Liver (tissue), 9 donors: ENCODE data around the gene EHBP1. TPM values are rescaled to one million over a fixed set of nuclear protein-coding genes. Genes with fewer than 3 reads are reported as not detected.

Experiments used
- DNase-seq: peaks from one replicate; pipeline ENCODE4 v3.0.0-alpha.2; 2017; ENCODE audit warnings: low spot score
- H3K27ac ChIP-seq, 2 donors: one replicate each; pipeline ENCODE4 v1.7.0; 2013; ENCODE audit warnings: inconsistent platforms in 2 of 2, low read length in 2 of 2, control low read depth in 1 of 2, low read depth in 1 of 2, mild to moderate bottlenecking in 1 of 2
- H3K27me3 ChIP-seq, 4 donors: one replicate each; pipeline versions ENCODE4 v1.6.1 to v1.7.0; 2013; ENCODE audit warnings: low read length in 3 of 4, inconsistent platforms in 1 of 4, mild to moderate bottlenecking in 1 of 4, moderate library complexity in 1 of 4; ENCODE audit not compliant: control insufficient read depth in 4 of 4, insufficient read depth in 4 of 4
- H3K36me3 ChIP-seq, 4 donors: one replicate each; pipeline versions ENCODE4 v1.6.1 to v1.7.0; 2013; ENCODE audit warnings: low read length in 3 of 4, mild to moderate bottlenecking in 3 of 4, low read depth in 1 of 4, moderate library complexity in 1 of 4; ENCODE audit not compliant: control insufficient read depth in 4 of 4, insufficient read depth in 3 of 4
- H3K4me1 ChIP-seq, 4 donors: one replicate each; pipeline versions ENCODE4 v1.6.1 to v1.7.0; 2013; ENCODE audit warnings: low read length in 3 of 4, mild to moderate bottlenecking in 3 of 4, moderate library complexity in 1 of 4; ENCODE audit not compliant: control insufficient read depth in 4 of 4, insufficient read depth in 4 of 4
- H3K4me3 ChIP-seq, 3 donors: one replicate each; pipeline versions ENCODE4 v1.6.1 to v1.7.0; 2013; ENCODE audit warnings: low read length in 3 of 3, control low read depth in 1 of 3, low read depth in 1 of 3, mild to moderate bottlenecking in 1 of 3
- H3K9ac ChIP-seq, 2 donors: one replicate each; pipeline ENCODE4 v1.7.0; 2013; ENCODE audit warnings: low read length in 2 of 2, mild to moderate bottlenecking in 2 of 2, moderate library complexity in 2 of 2, control low read depth in 1 of 2, low read depth in 1 of 2
- H3K9me3 ChIP-seq, 4 donors: one replicate each; pipeline versions ENCODE4 v1.6.1 to v1.7.0; 2013; ENCODE audit warnings: low read length in 3 of 4; ENCODE audit not compliant: control insufficient read depth in 4 of 4
- ATF3 ChIP-seq: IDR thresholded peaks from 2 replicates; pipeline ENCODE4 v1.6.1; 2016; ENCODE audit warnings: antibody characterized with exemption
- CTCF ChIP-seq: fragments of 150-350 bp; IDR thresholded peaks from 2 replicates; pipeline ENCODE4 v1.5.1; 2017; ENCODE audit warnings: improper control_type of control experiment, low read depth, low read length; ENCODE audit not compliant: missing input control
- EGR1 ChIP-seq, 2 donors: IDR thresholded peaks; 2 replicates each; pipeline ENCODE4 v1.6.1; 2016 to 2018; ENCODE audit warnings: antibody characterized with exemption in 2 of 2, low read depth in 2 of 2
- FOXA1 ChIP-seq: IDR thresholded peaks from 2 replicates; pipeline ENCODE4 v1.6.1; 2016; ENCODE audit warnings: antibody characterized with exemption
- GABPA ChIP-seq, 2 donors: IDR thresholded peaks in 1 of 2; conservative IDR thresholded peaks in 1 of 2; 2 replicates each; pipeline ENCODE4 v1.6.1; 2016; ENCODE audit warnings: antibody characterized with exemption in 2 of 2, mild to moderate bottlenecking in 1 of 2, moderate library complexity in 1 of 2
- HNF4A ChIP-seq, 2 donors: conservative IDR thresholded peaks; 2 replicates each; pipeline ENCODE4 v1.6.1; 2016; ENCODE audit warnings: antibody characterized with exemption in 2 of 2, mild to moderate bottlenecking in 2 of 2
- HNF4G ChIP-seq: IDR thresholded peaks from 2 replicates; pipeline ENCODE4 v1.6.1; 2016; ENCODE audit warnings: antibody characterized with exemption
- JUND ChIP-seq, 2 donors: IDR thresholded peaks; 2 replicates each; pipeline ENCODE4 v1.6.1; 2016; ENCODE audit warnings: antibody characterized with exemption in 2 of 2
- MAX ChIP-seq: IDR thresholded peaks from 2 replicates; pipeline ENCODE4 v1.6.1; 2016; ENCODE audit warnings: antibody characterized with exemption
- NR2F2 ChIP-seq: IDR thresholded peaks from 2 replicates; pipeline ENCODE4 v1.6.1; 2016; ENCODE audit warnings: antibody characterized with exemption
- RAD21 ChIP-seq, 2 donors: IDR thresholded peaks; 2 replicates each; pipeline ENCODE4 v1.6.1; 2016; ENCODE audit warnings: antibody characterized with exemption in 2 of 2, mild to moderate bottlenecking in 2 of 2
- REST ChIP-seq: IDR thresholded peaks from 2 replicates; pipeline ENCODE4 v1.6.1; 2016; ENCODE audit warnings: antibody characterized with exemption, mild to moderate bottlenecking
- RXRA ChIP-seq, 2 donors: IDR thresholded peaks; 2 replicates each; pipeline ENCODE4 v1.6.1; 2017 to 2018; ENCODE audit warnings: antibody characterized with exemption in 2 of 2, mild to moderate bottlenecking in 1 of 2
- SP1 ChIP-seq: IDR thresholded peaks from 2 replicates; pipeline ENCODE4 v1.6.1; 2018; ENCODE audit warnings: antibody characterized with exemption, mild to moderate bottlenecking
- TAF1 ChIP-seq: conservative IDR thresholded peaks from 2 replicates; pipeline ENCODE4 v1.6.1; 2016; ENCODE audit warnings: antibody characterized with exemption, mild to moderate bottlenecking
- YY1 ChIP-seq: IDR thresholded peaks from 2 replicates; pipeline ENCODE4 v1.6.1; 2016; ENCODE audit warnings: antibody characterized with exemption, mild to moderate bottlenecking
- ZBTB33 ChIP-seq: IDR thresholded peaks from 2 replicates; pipeline ENCODE4 v1.6.1; 2016; ENCODE audit warnings: antibody characterized with exemption
- WGBS: extraction: QIAGEN DNeasy Blood & Tissue Kit; methylation state at CpG from one replicate; pipeline ENCODE4 v1.1.7; 2013; 5-methylcytosine and 5-hydroxymethylcytosine counted together
- polyA plus RNA-seq, 2 donors: library from polyadenylated mRNA; stranded (reverse) in 1 of 2; unstranded in 1 of 2; fragments of 200-250 nt in 1 of 2; fragments of >200 nt in 1 of 2; fragmentation: Nextera tagmentation in 1 of 2; extraction: Ambion mirVana in 1 of 2; gene quantifications; one replicate each; pipeline versions ENCODE4 v1.2.1 to v1.2.3, GENCODE V29; 2013 to 2015
- total RNA-seq, 2 donors: library from RNA; depleted of rRNA; stranded (reverse); fragments of >200 nt; gene quantifications; one replicate each; pipeline ENCODE4 v1.2.3, GENCODE V29; 2014
- donor health status: healthy.
- donor health status: healthy.
- donor health status: healthy.
- donor health status: healthy.
- donor health status: healthy.

Gene EHBP1
- total and polyA plus RNA-seq, 4 donors = 16.6 to 85.8 (median 24.4) TPM

- TF ChIP-seq HNF4A (conservative IDR thresholded peaks at IDR 0.05) = no peak
- no peak for TF ChIP-seq EGR1 (IDR thresholded peaks at IDR 0.05; ENCODE audit: low read depth in 2 of 2)
- no peak for TF ChIP-seq RXRA (IDR thresholded peaks at IDR 0.05)
- TF ChIP-seq FOXA1 = no peak
- no peak for TF ChIP-seq NR2F2
- TF ChIP-seq GABPA (IDR thresholded peaks at IDR 0.05 in 1 of 2, conservative IDR thresholded peaks at IDR 0.05 in 1 of 2) = no peak
Measured at GRCh38 chr2:62806231-62806630, 100.7 kb downstream of the EHBP1 start (continued).

- Histone ChIP-seq H3K9ac (no peak overlapping the region), H3K4me3 (no peak overlapping the region), H3K36me3 (peaks cover 1 to 11% (median 5%) of the 10 kb centered on the region in 4 donors), H3K27me3 (no peaks in the 10 kb centered on the region), H3K4me1 (peaks cover 0 to 4% (median 2%) of the 10 kb centered on the region in 4 donors), H3K27ac (no peak overlapping the region), H3K9me3 (no peaks in the 10 kb centered on the region)
- TF ChIP-seq RAD21 (IDR thresholded peaks at IDR 0.05) = no peak
- WGBS = over 99% methylated on average over 2 of the region's 2 CpGs
- no peak for DNase-seq
Measured at GRCh38 chr2:62808554-62808953, 103.0 kb downstream of the EHBP1 start.

GRCh38 chr2:62811086-62811485 lies 105.6 kb downstream of the EHBP1 start:
- Histone ChIP-seq H3K9me3 (no peaks in the 10 kb centered on the region), H3K4me1 (peaks cover 0 to 7% (median 2%) of the 10 kb centered on the region in 4 donors), H3K36me3 (peaks cover 1 to 9% (median 5%) of the 10 kb centered on the region in 4 donors), H3K27ac (no peak overlapping the region), H3K4me3 (no peak overlapping the region), H3K27me3 (no peaks in the 10 kb centered on the region), H3K9ac (no peak overlapping the region)
- no peak for TF ChIP-seq HNF4G
- no peak for TF ChIP-seq CTCF
- TF ChIP-seq SP1 = no peak
- TF ChIP-seq ZBTB33 = no peak
- TF ChIP-seq HNF4A (conservative IDR thresholded peaks at IDR 0.05) = no peak
- TF ChIP-seq MAX = no peak
- no peak for TF ChIP-seq JUND (IDR thresholded peaks at IDR 0.05)
- TF ChIP-seq RAD21 (IDR thresholded peaks at IDR 0.05) = no peak
- TF ChIP-seq ATF3 = no peak
- no peak for TF ChIP-seq EGR1 (IDR thresholded peaks at IDR 0.05; ENCODE audit: low read depth in 2 of 2)
- TF ChIP-seq YY1 = no peak
- no peak for TF ChIP-seq TAF1
- TF ChIP-seq REST = no peak
- DNase-seq = no peak
- 95% methylated on average over 2 of the region's 2 CpGs for WGBS
